Suprapubic skin (tissue), 4 donors: ENCODE results near the gene SYDE2.

Experiments used
- CTCF ChIP-seq, 2 donors: fragments of 200-600 bp in 1 of 2; fragments of 450-650 bp in 1 of 2; sonication (generic) in 1 of 2; IDR thresholded peaks; one replicate each; pipeline ENCODE4 v1.5.1; 2016 to 2019; ENCODE audit warnings: antibody characterized with exemption in 2 of 2, mild to moderate bottlenecking in 1 of 2, moderate library complexity in 1 of 2
- EP300 ChIP-seq: sonication (generic); formaldehyde crosslinking; IDR thresholded peaks from one replicate; pipeline ENCODE4 v1.6.1; 2017; ENCODE audit warnings: antibody characterized with exemption
- POLR2AphosphoS5 ChIP-seq, 3 donors: sonication (generic); formaldehyde crosslinking; IDR thresholded peaks; one replicate each; pipeline ENCODE4 v1.6.1; 2017; ENCODE audit warnings: antibody characterized with exemption in 3 of 3

DNA sequence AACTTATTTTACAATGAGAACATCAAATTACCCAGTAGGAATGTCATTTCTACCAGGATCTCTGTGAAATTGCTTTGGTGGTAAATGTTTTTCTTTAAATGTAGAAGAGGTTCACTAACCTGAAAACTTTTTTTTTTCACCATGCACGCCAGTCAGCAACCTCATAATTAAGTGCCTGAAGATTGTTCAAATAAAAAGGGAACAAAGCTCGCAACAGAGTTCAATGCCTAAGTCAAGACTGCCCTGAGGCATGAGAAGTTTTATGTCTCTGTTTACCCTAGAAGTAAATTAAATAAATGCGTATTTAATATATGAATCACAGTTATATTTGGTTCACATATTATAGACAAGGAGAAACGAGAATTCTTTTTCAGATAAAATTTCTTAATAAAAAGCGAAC lies 13.8 kb upstream of the SYDE2 start:
- TF ChIP-seq CTCF (IDR thresholded peaks at IDR 0.05) (no peak), EP300 (no peak), POLR2AphosphoS5 (IDR thresholded peaks at IDR 0.05) (no peak)
